ENCODE data around the gene USP37.

USP37 gene

DNA sequence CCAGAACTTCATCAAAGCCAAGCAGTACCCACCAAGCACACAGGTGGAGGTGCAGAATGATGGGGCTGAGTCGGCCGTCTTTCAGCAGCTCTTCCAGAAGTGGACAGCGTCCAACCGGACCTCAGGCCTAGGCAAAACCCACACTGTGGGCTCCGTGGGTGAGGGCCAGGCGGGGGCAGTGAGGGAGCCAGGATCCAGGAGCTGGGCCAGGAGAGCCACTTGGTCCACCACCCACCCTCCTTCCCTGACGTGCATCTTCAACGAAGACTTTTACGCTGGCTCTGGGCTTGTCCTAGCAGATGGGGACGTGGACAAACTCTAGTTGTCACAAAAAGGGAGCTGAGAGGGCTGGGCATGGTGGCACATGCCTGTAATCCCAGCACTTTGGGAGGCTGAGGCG, 137.4 kb downstream of the USP37 start:
- TF ChIP-seq, protein P1, sequence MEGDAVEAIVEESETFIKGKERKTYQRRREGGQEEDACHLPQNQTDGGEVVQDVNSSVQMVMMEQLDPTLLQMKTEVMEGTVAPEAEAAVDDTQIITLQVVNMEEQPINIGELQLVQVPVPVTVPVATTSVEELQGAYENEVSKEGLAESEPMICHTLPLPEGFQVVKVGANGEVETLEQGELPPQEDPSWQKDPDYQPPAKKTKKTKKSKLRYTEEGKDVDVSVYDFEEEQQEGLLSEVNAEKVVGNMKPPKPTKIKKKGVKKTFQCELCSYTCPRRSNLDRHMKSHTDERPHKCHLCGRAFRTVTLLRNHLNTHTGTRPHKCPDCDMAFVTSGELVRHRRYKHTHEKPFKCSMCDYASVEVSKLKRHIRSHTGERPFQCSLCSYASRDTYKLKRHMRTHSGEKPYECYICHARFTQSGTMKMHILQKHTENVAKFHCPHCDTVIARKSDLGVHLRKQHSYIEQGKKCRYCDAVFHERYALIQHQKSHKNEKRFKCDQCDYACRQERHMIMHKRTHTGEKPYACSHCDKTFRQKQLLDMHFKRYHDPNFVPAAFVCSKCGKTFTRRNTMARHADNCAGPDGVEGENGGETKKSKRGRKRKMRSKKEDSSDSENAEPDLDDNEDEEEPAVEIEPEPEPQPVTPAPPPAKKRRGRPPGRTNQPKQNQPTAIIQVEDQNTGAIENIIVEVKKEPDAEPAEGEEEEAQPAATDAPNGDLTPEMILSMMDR (IDR thresholded peaks at IDR 0.05; ENCODE audit: low read depth, low read length), result no peak
- in situ Hi-C loops (cut with HindIII; ENCODE audit: low sequenced_read_pairs), result no loop called here
- no peak for DNase-seq (ENCODE audit: low read depth, low spot score)
- no peak overlapping the region for H3K4me3 ChIP-seq (ENCODE audit: low read depth, low read length)

DNA sequence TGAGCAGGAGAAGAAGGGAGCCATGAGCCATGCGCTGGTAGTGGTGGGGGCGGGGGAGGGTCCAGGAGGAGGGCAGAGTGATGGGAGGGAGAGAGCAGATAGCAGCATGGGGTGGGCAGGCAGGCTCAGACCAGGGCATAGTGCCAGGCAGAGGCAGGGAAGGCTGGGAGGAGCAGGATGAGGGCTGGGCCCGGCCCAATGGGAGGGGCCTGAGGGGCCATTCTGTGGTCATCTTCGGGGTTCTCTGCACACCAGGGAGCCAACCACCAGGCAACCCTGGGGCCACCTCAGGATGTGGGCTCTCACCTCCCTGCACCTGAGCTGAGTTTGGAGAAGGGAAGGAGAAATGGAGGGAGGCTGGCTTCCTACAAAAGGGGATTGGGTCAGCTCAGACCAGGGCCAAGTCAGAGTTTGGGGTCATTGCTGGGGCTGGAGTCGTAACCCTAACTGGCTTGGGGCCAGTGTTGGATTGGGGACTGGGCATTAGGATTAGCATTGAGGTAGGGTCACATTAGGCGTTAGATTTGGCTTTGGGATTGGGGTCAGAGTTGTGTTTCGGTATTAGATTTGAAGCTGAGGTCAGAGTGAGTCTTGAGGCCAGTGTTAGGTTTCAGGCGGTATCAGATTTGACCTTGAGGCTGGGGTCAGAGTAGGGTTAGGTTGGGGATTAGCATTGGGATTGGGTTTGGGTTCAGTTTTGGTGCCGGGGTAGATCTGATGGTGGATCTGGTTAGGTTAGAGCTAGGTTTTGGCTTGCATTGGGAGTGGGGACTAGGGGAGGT, 138.0 kb downstream of the USP37 start:
- no peak for DNase-seq (ENCODE audit: low read depth, low spot score)
- H3K4me3 ChIP-seq (ENCODE audit: low read depth, low read length), result no peak overlapping the region
- TF ChIP-seq, protein P1 (IDR thresholded peaks at IDR 0.05; ENCODE audit: low read depth, low read length), result no peak
- in situ Hi-C loops (cut with HindIII; ENCODE audit: low sequenced_read_pairs), result no loop called here

DNA sequence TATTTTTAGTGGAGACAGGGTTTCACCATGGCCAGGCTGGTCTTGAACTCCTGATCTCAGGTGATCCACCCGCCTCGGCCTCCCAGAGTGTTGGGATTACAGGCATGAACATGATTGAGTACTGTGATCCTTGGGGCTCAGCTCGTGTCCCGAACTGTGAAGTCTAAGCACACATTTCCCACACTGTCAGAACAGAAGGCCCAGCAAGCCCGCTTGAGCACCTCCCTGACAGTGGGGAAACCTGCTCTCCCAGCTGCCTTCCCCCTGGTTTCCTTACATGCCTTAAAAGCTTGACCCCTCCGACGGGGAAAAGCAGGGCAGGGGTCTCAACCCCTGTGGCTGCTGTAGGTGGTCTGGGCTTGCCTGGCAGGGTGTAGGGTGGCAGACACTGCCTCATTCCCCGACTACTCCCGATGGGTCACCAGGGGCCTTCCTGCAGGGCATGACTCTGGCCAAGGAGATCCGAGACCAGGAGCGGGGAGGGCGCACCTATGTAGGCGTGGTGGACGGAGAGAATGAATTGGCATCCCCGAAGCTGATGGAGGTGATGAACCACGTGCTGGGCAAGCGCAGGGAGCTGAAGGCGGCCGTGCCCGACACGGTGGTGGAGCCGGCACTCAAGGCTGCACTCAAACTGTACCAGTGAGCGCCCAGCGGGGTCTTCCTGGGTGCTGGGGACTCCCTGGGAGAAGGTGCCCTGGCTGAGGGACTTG, 139.1 kb downstream of the USP37 start:
- no peak overlapping the region for H3K4me3 ChIP-seq (ENCODE audit: low read depth, low read length)
- in situ Hi-C loops (cut with HindIII; ENCODE audit: low sequenced_read_pairs), result no loop called here
- DNase-seq (ENCODE audit: low read depth, low spot score), result no peak
- TF ChIP-seq, protein P1 (IDR thresholded peaks at IDR 0.05; ENCODE audit: low read depth, low read length), result no peak

DNA sequence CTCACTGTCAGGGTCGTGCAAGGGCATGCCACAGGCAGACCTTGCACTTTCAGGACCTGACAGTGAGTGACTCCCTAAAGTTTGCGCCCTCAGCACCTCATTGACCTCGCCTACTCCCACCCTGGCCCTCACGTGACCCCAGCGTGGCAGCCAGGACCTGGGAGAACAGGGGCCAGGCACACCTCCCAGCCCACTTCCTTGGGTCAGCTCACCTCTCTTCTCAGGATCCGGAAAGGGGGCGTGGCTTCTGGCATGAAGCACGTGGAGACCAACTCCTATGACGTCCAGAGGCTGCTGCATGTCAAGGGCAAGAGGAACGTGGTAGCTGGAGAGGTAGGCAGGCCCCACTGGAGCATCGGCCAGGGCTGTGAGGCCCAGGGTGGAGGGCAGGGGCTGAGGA, 140.4 kb downstream of the USP37 start:
- no peak overlapping the region for H3K4me3 ChIP-seq (ENCODE audit: low read depth, low read length)
- DNase-seq (ENCODE audit: low read depth, low spot score), result no peak
- in situ Hi-C loops (cut with HindIII; ENCODE audit: low sequenced_read_pairs), result no loop called here
- TF ChIP-seq, protein P1 (IDR thresholded peaks at IDR 0.05; ENCODE audit: low read depth, low read length), result no peak

DNA sequence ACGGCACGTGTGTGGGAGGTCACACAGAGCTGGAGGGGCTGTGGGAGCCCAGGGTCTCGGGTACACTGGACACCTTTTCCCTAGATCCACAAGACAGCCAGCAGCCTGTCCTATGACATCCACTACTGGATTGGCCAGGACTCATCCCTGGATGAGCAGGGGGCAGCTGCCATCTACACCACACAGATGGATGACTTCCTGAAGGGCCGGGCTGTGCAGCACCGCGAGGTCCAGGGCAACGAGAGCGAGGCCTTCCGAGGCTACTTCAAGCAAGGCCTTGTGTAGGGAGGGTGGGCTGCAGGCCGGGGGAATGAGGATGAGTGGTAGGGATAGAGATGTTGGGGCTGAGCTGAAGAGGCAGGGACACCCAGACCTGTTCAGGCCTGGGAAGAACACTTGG, 142.6 kb downstream of the USP37 start:
- TF ChIP-seq, protein P1 (IDR thresholded peaks at IDR 0.05; ENCODE audit: low read depth, low read length), result no peak
- DNase-seq (ENCODE audit: low read depth, low spot score), result no peak
- no peak overlapping the region for H3K4me3 ChIP-seq (ENCODE audit: low read depth, low read length)
- in situ Hi-C loops (cut with HindIII; ENCODE audit: low sequenced_read_pairs), result no loop called here

DNA sequence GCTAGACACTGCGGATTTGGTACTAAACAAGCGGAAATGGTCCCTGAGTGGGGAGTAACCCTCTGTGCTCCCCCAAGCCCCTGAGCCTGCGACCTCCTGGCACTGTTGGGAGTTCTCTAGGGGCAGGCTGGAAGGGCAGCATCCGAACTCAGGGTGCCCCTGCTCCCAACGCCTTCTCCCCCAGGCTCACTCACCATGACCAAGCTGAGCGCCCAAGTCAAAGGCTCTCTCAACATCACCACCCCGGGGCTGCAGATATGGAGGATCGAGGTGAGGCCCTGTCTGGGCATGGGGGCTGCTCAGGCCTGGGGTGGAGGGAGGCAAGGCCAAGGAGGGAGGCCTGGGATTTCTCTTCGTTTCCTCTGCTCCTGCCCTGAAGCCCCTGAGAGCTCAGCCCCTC, 144.6 kb downstream of the USP37 start:
- TF ChIP-seq, protein P1 (IDR thresholded peaks at IDR 0.05; ENCODE audit: low read depth, low read length), result no peak
- no peak for DNase-seq (ENCODE audit: low read depth, low spot score)
- H3K4me3 ChIP-seq (ENCODE audit: low read depth, low read length), result no peak overlapping the region
- in situ Hi-C loops (cut with HindIII; ENCODE audit: low sequenced_read_pairs), result no loop called here
